GM12801 (cell line): ENCODE data around the gene NAMPT.

Source experiments
- TF ChIP-seq, protein P1 (sequence below): IDR thresholded peaks from one replicate; pipeline ENCODE4 v1.5.1; 2011; ENCODE audit warnings: control low read depth; ENCODE audit not compliant: insufficient read length; ENCODE audit errors: extremely low read depth

The NAMPT gene

GRCh38 chr7:106326594-106327537 lies 42.1 kb upstream of the NAMPT start:
- TF ChIP-seq, protein P1, sequence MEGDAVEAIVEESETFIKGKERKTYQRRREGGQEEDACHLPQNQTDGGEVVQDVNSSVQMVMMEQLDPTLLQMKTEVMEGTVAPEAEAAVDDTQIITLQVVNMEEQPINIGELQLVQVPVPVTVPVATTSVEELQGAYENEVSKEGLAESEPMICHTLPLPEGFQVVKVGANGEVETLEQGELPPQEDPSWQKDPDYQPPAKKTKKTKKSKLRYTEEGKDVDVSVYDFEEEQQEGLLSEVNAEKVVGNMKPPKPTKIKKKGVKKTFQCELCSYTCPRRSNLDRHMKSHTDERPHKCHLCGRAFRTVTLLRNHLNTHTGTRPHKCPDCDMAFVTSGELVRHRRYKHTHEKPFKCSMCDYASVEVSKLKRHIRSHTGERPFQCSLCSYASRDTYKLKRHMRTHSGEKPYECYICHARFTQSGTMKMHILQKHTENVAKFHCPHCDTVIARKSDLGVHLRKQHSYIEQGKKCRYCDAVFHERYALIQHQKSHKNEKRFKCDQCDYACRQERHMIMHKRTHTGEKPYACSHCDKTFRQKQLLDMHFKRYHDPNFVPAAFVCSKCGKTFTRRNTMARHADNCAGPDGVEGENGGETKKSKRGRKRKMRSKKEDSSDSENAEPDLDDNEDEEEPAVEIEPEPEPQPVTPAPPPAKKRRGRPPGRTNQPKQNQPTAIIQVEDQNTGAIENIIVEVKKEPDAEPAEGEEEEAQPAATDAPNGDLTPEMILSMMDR = no peak

DNA sequence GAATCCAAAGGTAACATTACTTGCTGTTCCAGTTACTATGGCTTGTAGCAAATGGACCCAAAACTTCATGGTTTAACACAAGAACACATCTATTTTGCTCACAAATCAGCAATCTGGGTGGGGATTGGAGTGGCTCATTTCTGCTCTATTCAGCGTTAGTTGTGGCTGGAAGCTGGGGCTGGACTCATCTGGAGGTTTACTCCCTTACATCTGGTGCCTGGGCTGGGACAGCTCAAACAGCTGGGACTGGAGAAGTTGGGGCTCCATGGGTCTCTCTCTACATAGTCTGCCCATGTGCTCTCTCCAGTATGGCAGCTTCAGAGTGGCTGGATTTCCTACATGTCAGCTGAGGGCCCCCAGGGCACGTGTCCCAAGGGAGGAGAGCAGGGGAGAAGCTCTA lies 33.7 kb upstream of the NAMPT start:
- TF ChIP-seq, protein P1 = no peak

DNA sequence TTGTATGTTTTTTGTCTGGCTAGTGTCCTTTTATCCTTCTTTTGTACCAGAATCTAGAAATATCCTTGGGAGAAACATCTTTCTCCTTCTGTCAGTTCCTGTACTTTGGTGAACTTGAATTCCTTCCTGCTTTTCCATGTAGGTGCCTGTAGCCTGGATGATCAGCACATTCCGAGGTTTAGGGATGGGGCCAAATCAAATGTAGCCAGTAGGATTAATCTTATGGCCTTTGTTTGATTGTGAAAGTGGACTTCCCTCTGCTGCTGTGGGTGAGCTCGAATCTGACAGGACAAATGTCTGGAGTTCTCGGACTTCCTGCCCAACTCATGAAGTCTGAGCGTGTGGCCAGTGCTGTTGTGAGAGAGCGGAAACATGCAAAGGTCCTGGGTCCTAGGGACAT lies 33.2 kb upstream of the NAMPT start:
- TF ChIP-seq, protein P1 = no peak

DNA sequence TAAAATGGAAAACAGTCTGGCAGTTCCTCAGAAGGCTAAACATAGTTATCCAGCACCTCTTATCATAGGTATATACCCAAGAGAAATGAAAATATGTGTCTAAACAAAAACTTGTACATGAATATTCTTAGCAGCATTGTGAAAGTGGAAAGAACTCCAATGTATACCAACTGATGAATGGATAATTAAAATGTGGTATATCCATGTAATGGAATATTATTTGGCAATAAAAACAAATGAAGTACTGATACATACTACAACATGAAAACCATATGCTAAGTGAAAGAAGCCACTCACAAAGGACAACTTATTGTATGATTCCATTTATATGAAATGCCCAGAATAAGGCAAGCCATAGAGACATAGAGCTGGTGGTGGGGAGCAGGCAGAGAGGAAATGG lies 32.2 kb upstream of the NAMPT start:
- TF ChIP-seq, protein P1 = no peak

GRCh38 chr7:106314875-106315274 lies 30.1 kb upstream of the NAMPT start:
- TF ChIP-seq, protein P1 = no peak

DNA sequence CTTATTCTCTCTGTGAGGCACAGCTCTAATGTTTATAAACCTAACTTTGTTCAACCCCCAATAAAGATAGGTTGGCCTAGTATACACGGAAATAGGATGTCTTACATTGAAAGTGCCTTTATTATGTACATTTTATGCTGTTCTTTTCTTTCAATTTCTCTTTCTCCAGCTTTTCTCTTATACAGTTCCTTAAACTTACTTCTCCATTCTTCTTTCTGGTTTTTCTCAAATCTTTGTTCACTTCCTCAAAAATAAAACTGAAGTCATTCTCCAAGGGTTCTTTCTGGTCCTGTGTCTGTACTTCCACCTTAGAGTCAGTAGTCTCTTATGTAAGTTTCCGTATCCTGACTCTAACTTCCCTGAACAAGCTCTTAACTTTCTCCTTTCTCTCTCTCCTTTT lies 29.2 kb upstream of the NAMPT start:
- TF ChIP-seq, protein P1 = no peak

GRCh38 chr7:106313456-106313901 lies 28.7 kb upstream of the NAMPT start:
- TF ChIP-seq, protein P1 = no peak
